Loucy (cell line): ENCODE data around the gene RFT1.

Experiments
- H2AFZ ChIP-seq: fragments of 200-600 bp; sonication (generic); 2 replicates; pipeline ENCODE4 v1.6.0; 2016; ENCODE audit warnings: antibody characterized with exemption, mild to moderate bottlenecking, low read length, moderate library complexity
- H3F3A ChIP-seq: fragments of 200-600 bp; 2 replicates; pipeline ENCODE4 v1.6.0; 2016; ENCODE audit warnings: antibody characterized with exemption, low read depth, mild to moderate bottlenecking
- H3K27me3 ChIP-seq: fragments of 200-600 bp; sonication (generic); 2 replicates; pipeline ENCODE4 v1.6.1; 2014; ENCODE audit warnings: low read length, mild to moderate bottlenecking; ENCODE audit not compliant: insufficient read depth, poor library complexity, severe bottlenecking
- H3K36me3 ChIP-seq: fragments of 200-600 bp; sonication (generic); 2 replicates; pipeline ENCODE4 v1.6.1; 2016; ENCODE audit warnings: low read length; ENCODE audit not compliant: insufficient read depth
- H3K4me1 ChIP-seq: fragments of 200-600 bp; sonication (generic); 2 replicates; pipeline ENCODE4 v1.5.1; 2014; ENCODE audit warnings: low read length, mild to moderate bottlenecking; ENCODE audit not compliant: insufficient read depth, poor library complexity, severe bottlenecking
- H3K4me2 ChIP-seq: fragments of 200-600 bp; sonication (generic); 2 replicates; pipeline ENCODE4 v1.6.0; 2014; ENCODE audit warnings: antibody characterized with exemption, low read length, low read depth, mild to moderate bottlenecking; ENCODE audit not compliant: poor library complexity, severe bottlenecking
- H3K4me3 ChIP-seq: fragments of 200-600 bp; sonication (generic); 2 replicates; pipeline ENCODE4 v1.5.1; 2014; ENCODE audit warnings: low read length, mild to moderate bottlenecking, mixed read lengths; ENCODE audit not compliant: poor library complexity, severe bottlenecking
- H3K79me2 ChIP-seq: fragments of 200-600 bp; sonication (generic); 2 replicates; pipeline ENCODE4 v1.6.1; 2014; ENCODE audit warnings: low read length; ENCODE audit not compliant: insufficient read depth
- H3K9ac ChIP-seq: fragments of 200-600 bp; sonication (generic); 2 replicates; pipeline ENCODE4 v1.6.0; 2014; ENCODE audit warnings: mild to moderate bottlenecking, low read depth, low read length, moderate library complexity; ENCODE audit not compliant: poor library complexity, severe bottlenecking
- H3K9me2 ChIP-seq: fragments of 200-600 bp; sonication (generic); replicated peaks from 2 replicates; pipeline ENCODE4 v1.6.1; 2016; ENCODE audit warnings: low read depth, low read length, mixed read lengths
- H3K9me3 ChIP-seq: fragments of 200-600 bp; sonication (generic); 2 replicates; pipeline ENCODE4 v1.6.1; 2014; ENCODE audit warnings: mild to moderate bottlenecking, antibody characterized with exemption, low read length, low read depth; ENCODE audit not compliant: insufficient read depth
- H4K20me1 ChIP-seq: fragments of 200-600 bp; sonication (generic); 2 replicates; pipeline ENCODE4 v1.6.0; 2014; ENCODE audit warnings: antibody characterized with exemption, low read length, mild to moderate bottlenecking; ENCODE audit not compliant: insufficient read depth, poor library complexity, severe bottlenecking
- EZH2phosphoT487 ChIP-seq: fragments of 200-600 bp; IDR thresholded peaks from 2 replicates; pipeline ENCODE4 v1.6.1; 2018; ENCODE audit warnings: antibody characterized with exemption, mild to moderate bottlenecking, moderate library complexity, borderline replicate concordance
- TF ChIP-seq, protein P1 (sequence below): fragments of 200-600 bp; sonication (generic); conservative IDR thresholded peaks from 2 replicates; pipeline ENCODE4 v1.5.1; 2014; ENCODE audit warnings: mild to moderate bottlenecking, antibody characterized with exemption, low read length

Gene RFT1

GRCh38 chr3:53167418-53168174 lies 37.4 kb upstream of the RFT1 start:
- H3K4me2 ChIP-seq = no peak overlapping the region

DNA sequence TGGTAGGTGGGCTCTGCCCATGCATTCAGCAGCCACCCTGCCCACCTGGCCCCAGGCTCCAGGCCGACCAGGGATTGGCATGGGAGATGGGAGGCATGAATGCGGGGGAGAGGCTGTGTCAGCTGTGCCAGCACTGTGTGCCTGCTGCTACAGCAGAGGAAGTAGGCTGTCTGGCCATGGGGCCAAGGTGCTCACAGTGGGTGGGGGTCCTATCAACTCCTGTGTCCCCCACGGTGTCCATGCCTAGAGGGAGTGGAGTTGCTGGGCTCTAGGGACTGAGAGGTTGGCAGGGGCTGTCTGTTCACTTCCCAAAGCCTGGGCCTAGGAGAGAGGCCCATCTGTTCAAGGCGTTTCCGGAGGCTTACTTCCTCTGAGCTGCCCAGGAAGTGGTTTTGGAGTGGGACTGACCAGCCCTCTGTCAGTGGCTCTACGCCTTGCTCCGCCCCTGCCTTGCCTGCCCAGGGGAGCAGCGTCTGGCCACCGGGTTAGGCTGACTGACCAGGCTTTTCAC lies 36.6 kb upstream of the RFT1 start:
- H3K4me1 ChIP-seq = peaks cover 35% of the 10 kb centered on the region
- H3K27me3 ChIP-seq = no peaks in the 10 kb centered on the region
- no peak overlapping the region for H2AFZ ChIP-seq
- H3K36me3 ChIP-seq = no peaks in the 10 kb centered on the region
- H3K4me2 ChIP-seq = peak overlapping the region; percentile 48
- no peak overlapping the region for H3K9ac ChIP-seq
- peak overlapping the region; percentile 24 for H3K4me3 ChIP-seq
- no peaks in the 10 kb centered on the region for H3K9me3 ChIP-seq
- H4K20me1 ChIP-seq = no peaks in the 10 kb centered on the region
- no peaks in the 10 kb centered on the region for H3K9me2 ChIP-seq
- no peaks in the 10 kb centered on the region; the same call in 1 of the 2 replicates for H3K79me2 ChIP-seq
- H3F3A ChIP-seq = no peaks in the 10 kb centered on the region
- TF ChIP-seq EZH2phosphoT487 = no peak
- TF ChIP-seq, protein P1, sequence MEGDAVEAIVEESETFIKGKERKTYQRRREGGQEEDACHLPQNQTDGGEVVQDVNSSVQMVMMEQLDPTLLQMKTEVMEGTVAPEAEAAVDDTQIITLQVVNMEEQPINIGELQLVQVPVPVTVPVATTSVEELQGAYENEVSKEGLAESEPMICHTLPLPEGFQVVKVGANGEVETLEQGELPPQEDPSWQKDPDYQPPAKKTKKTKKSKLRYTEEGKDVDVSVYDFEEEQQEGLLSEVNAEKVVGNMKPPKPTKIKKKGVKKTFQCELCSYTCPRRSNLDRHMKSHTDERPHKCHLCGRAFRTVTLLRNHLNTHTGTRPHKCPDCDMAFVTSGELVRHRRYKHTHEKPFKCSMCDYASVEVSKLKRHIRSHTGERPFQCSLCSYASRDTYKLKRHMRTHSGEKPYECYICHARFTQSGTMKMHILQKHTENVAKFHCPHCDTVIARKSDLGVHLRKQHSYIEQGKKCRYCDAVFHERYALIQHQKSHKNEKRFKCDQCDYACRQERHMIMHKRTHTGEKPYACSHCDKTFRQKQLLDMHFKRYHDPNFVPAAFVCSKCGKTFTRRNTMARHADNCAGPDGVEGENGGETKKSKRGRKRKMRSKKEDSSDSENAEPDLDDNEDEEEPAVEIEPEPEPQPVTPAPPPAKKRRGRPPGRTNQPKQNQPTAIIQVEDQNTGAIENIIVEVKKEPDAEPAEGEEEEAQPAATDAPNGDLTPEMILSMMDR = no peak

More at GRCh38 chr3:53167418-53168174, 37.4 kb upstream of the RFT1 start:
- Histone ChIP-seq H3K9me2 (no peaks in the 10 kb centered on the region), H3K4me3 (no peak overlapping the region), H3K27me3 (no peaks in the 10 kb centered on the region), H4K20me1 (no peaks in the 10 kb centered on the region), H2AFZ (no peak overlapping the region), H3K36me3 (no peaks in the 10 kb centered on the region), H3K9me3 (no peaks in the 10 kb centered on the region), H3K9ac (no peak overlapping the region), H3F3A (no peaks in the 10 kb centered on the region), H3K4me1 (peaks cover 33% of the 10 kb centered on the region), H3K79me2 (no peaks in the 10 kb centered on the region)
- no peak for TF ChIP-seq EZH2phosphoT487
- TF ChIP-seq, protein P1 = no peak

- TF ChIP-seq, protein P1 = no peak
- TF ChIP-seq EZH2phosphoT487 = no peak
- no peak overlapping the region for H3K4me3 ChIP-seq
- H2AFZ ChIP-seq = no peak overlapping the region
- H3K9me2 ChIP-seq = no peaks in the 10 kb centered on the region
- peaks cover 35% of the 10 kb centered on the region for H3K4me1 ChIP-seq
- H3K79me2 ChIP-seq = no peaks in the 10 kb centered on the region; the same call in 1 of the 2 replicates
- H3K9me3 ChIP-seq = no peaks in the 10 kb centered on the region
- H4K20me1 ChIP-seq = no peaks in the 10 kb centered on the region
- no peaks in the 10 kb centered on the region for H3K27me3 ChIP-seq
- H3K4me2 ChIP-seq = peak overlapping the region; percentile 48
- no peak overlapping the region for H3K9ac ChIP-seq
- no peaks in the 10 kb centered on the region for H3K36me3 ChIP-seq
- no peaks in the 10 kb centered on the region for H3F3A ChIP-seq
Measured at GRCh38 chr3:53166206-53166605, 36.0 kb upstream of the RFT1 start.
